ENCODE measurements around the gene PLA2G1B. TPM values are rescaled to one million over a fixed set of nuclear protein-coding genes. Genes with fewer than 3 reads are reported as not detected.
A peak's percentile ranks its signal among the peaks of the same experiment; 100 is the strongest.

The PLA2G1B gene
- total RNA-seq, 1 donor = not detected

- TF ChIP-seq CTCF (IDR thresholded peaks at IDR 0.05; ENCODE audit: insufficient read depth, low read depth, low read length) = no peak
- no peak overlapping the region for H3K4me3 ChIP-seq (ENCODE audit: low read depth, low read length)
- no peak for DNase-seq (ENCODE audit: low read depth)
Measured at GRCh38 chr12:120365675-120366340, 38.2 kb upstream of the PLA2G1B start.

- DNase-seq (ENCODE audit: low read depth) = no peak
- H3K4me3 ChIP-seq (ENCODE audit: low read depth, low read length) = no peak overlapping the region
- TF ChIP-seq CTCF (IDR thresholded peaks at IDR 0.05; ENCODE audit: insufficient read depth, low read depth, low read length) = no peak
Measured at GRCh38 chr12:120364487-120364886, 36.9 kb upstream of the PLA2G1B start.

- no peak for TF ChIP-seq CTCF (IDR thresholded peaks at IDR 0.05; ENCODE audit: insufficient read depth, low read depth, low read length)
- no peak overlapping the region for H3K4me3 ChIP-seq (ENCODE audit: low read depth, low read length)
- DNase-seq (ENCODE audit: low read depth) = no peak
Measured at GRCh38 chr12:120363274-120363855, 35.8 kb upstream of the PLA2G1B start.

- no peak overlapping the region for H3K4me3 ChIP-seq (ENCODE audit: low read depth, low read length)
- no peak for DNase-seq (ENCODE audit: low read depth)
- no peak for TF ChIP-seq CTCF (IDR thresholded peaks at IDR 0.05; ENCODE audit: insufficient read depth, low read depth, low read length)
Measured at GRCh38 chr12:120362516-120363273, 35.1 kb upstream of the PLA2G1B start.

- no peak for TF ChIP-seq CTCF (IDR thresholded peaks at IDR 0.05; ENCODE audit: insufficient read depth, low read depth, low read length)
- peak overlapping the region; percentile 44 for H3K4me3 ChIP-seq (ENCODE audit: low read depth, low read length)
- peak; percentile 72 for DNase-seq (ENCODE audit: low read depth)
Measured at GRCh38 chr12:120361506-120362208, 34.1 kb upstream of the PLA2G1B start.

GRCh38 chr12:120359128-120359527 lies 31.5 kb upstream of the PLA2G1B start:
- H3K4me3 ChIP-seq (ENCODE audit: low read depth, low read length) = no peak overlapping the region
- TF ChIP-seq CTCF (IDR thresholded peaks at IDR 0.05; ENCODE audit: insufficient read depth, low read depth, low read length) = no peak
- DNase-seq (ENCODE audit: low read depth) = no peak
